Breast epithelium (tissue), 4 donors: Measurements from ENCODE around the gene RNF7. TPM values are rescaled to one million over a fixed set of nuclear protein-coding genes. Genes with fewer than 3 reads are reported as not detected.

Source experiments
- DNase-seq, 2 donors: peaks; one replicate each; pipeline ENCODE4 v3.0.0-alpha.2; 2019; ENCODE audit warnings: low spot score in 2 of 2
- H3K27ac ChIP-seq, 2 donors: fragments of 200-600 bp; sonication (generic) in 1 of 2; one replicate each; pipeline ENCODE4 v1.5.1; 2016 to 2019; ENCODE audit warnings: mild to moderate bottlenecking in 1 of 2
- H3K27me3 ChIP-seq, 2 donors: fragments of 200-600 bp; sonication (generic) in 1 of 2; one replicate each; pipeline versions ENCODE4 v1.5.1 to v1.6.0; 2017 to 2019; ENCODE audit warnings: control low read depth in 1 of 2, mild to moderate bottlenecking in 1 of 2
- H3K36me3 ChIP-seq: fragments of 200-600 bp; one replicate; pipeline ENCODE4 v1.5.1; 2019
- H3K4me1 ChIP-seq, 2 donors: fragments of 200-600 bp; sonication (generic); one replicate each; pipeline ENCODE4 v1.5.1; 2016 to 2019; ENCODE audit warnings: control low read depth in 1 of 2
- H3K4me3 ChIP-seq, 3 donors: fragments of 200-600 bp; sonication (generic); 1 replicate in 2 of 3; 2 replicates in 1 of 3; pipeline ENCODE4 v1.5.1; 2016 to 2019; ENCODE audit warnings: mild to moderate bottlenecking in 3 of 3, moderate library complexity in 2 of 3
- H3K9me3 ChIP-seq, 2 donors: fragments of 200-600 bp; sonication (generic) in 1 of 2; one replicate each; pipeline ENCODE4 v1.5.1; 2016 to 2019; ENCODE audit warnings: control low read depth in 1 of 2
- CTCF ChIP-seq, 3 donors: fragments of 450-650 bp; IDR thresholded peaks; one replicate each; pipeline ENCODE4 v1.5.1; 2016 to 2017; ENCODE audit warnings: antibody characterized with exemption in 3 of 3, mild to moderate bottlenecking in 3 of 3, moderate library complexity in 3 of 3
- POLR2A ChIP-seq: fragments of 450-650 bp; IDR thresholded peaks from one replicate; pipeline ENCODE4 v1.6.1; 2016; ENCODE audit warnings: antibody characterized with exemption, mild to moderate bottlenecking, moderate library complexity
- POLR2AphosphoS5 ChIP-seq, 3 donors: sonication (generic); formaldehyde crosslinking; IDR thresholded peaks; one replicate each; pipeline ENCODE4 v1.6.1; 2017; ENCODE audit warnings: antibody characterized with exemption in 3 of 3
- intact Hi-C: fragments of 100-400 bp; cut with DNase I; formaldehyde crosslinking; loops from one replicate; pipeline ENCODE4 v1.15.1; 2023; ENCODE audit warnings: low total_unique reads
- total RNA-seq, 3 donors: library from RNA; depleted of rRNA; stranded (reverse); fragments of >200 nt; gene quantifications; one replicate each; pipeline ENCODE4 v1.1.0, GENCODE V29; 2016

Gene RNF7
- total RNA-seq, 3 donors from 2014 or later, result 80.5 to 101 (median 86.8) TPM

- no peak overlapping the region for H3K27ac ChIP-seq
- H3K36me3 ChIP-seq, result no peaks in the 10 kb centered on the region
- no peak overlapping the region for H3K4me3 ChIP-seq
- H3K9me3 ChIP-seq, result no peaks in the 10 kb centered on the region
- H3K27me3 ChIP-seq, result no peaks in the 10 kb centered on the region
- intact Hi-C loops, result no loop called here
- DNase-seq, result no peak
- TF ChIP-seq CTCF (IDR thresholded peaks at IDR 0.05) (no peak), POLR2AphosphoS5 (IDR thresholded peaks at IDR 0.05) (no peak), POLR2A (no peak)
- no peaks in the 10 kb centered on the region for H3K4me1 ChIP-seq
Observed at GRCh38 chr3:141769221-141769894, 31.3 kb downstream of the RNF7 start.

GRCh38 chr3:141773676-141774075, 35.6 kb downstream of the RNF7 start:
- Histone ChIP-seq H3K9me3 (no peaks in the 10 kb centered on the region), H3K27ac (no peak overlapping the region), H3K27me3 (no peaks in the 10 kb centered on the region), H3K36me3 (no peaks in the 10 kb centered on the region), H3K4me3 (no peak overlapping the region), H3K4me1 (no peaks in the 10 kb centered on the region)
- TF ChIP-seq POLR2AphosphoS5 (IDR thresholded peaks at IDR 0.05) (no peak), POLR2A (no peak), CTCF (IDR thresholded peaks at IDR 0.05) (no peak)
- intact Hi-C loops, result no loop called here
- no peak for DNase-seq

GRCh38 chr3:141776376-141776775, 38.3 kb downstream of the RNF7 start:
- intact Hi-C loops, result no loop called here
- DNase-seq, result no peak
- H3K4me3 ChIP-seq, result no peak overlapping the region
- no peaks in the 10 kb centered on the region for H3K27me3 ChIP-seq
- H3K4me1 ChIP-seq, result no peaks in the 10 kb centered on the region
- TF ChIP-seq POLR2AphosphoS5 (IDR thresholded peaks at IDR 0.05) (no peak), CTCF (IDR thresholded peaks at IDR 0.05) (no peak), POLR2A (no peak)
- no peaks in the 10 kb centered on the region for H3K9me3 ChIP-seq
- no peak overlapping the region for H3K27ac ChIP-seq
- no peaks in the 10 kb centered on the region for H3K36me3 ChIP-seq

- Histone ChIP-seq H3K36me3 (no peaks in the 10 kb centered on the region), H3K4me1 (no peaks in the 10 kb centered on the region), H3K9me3 (no peaks in the 10 kb centered on the region), H3K27ac (no peak overlapping the region), H3K4me3 (no peak overlapping the region), H3K27me3 (no peaks in the 10 kb centered on the region)
- no peak for DNase-seq
- intact Hi-C loops, result no loop called here
- no peak for TF ChIP-seq CTCF (IDR thresholded peaks at IDR 0.05)
- no peak for TF ChIP-seq POLR2AphosphoS5 (IDR thresholded peaks at IDR 0.05)
- no peak for TF ChIP-seq POLR2A
Observed at GRCh38 chr3:141776885-141777284, 38.8 kb downstream of the RNF7 start.

GRCh38 chr3:141777957-141778813, 40.1 kb downstream of the RNF7 start:
- no peak overlapping the region for H3K27ac ChIP-seq
- H3K4me1 ChIP-seq, result no peaks in the 10 kb centered on the region
- H3K27me3 ChIP-seq, result no peaks in the 10 kb centered on the region
- TF ChIP-seq POLR2AphosphoS5 (IDR thresholded peaks at IDR 0.05) (no peak), CTCF (IDR thresholded peaks at IDR 0.05) (no peak), POLR2A (no peak)
- no peak overlapping the region for H3K4me3 ChIP-seq
- H3K36me3 ChIP-seq, result no peaks in the 10 kb centered on the region
- intact Hi-C loops, result no loop called here
- no peak for DNase-seq
- no peaks in the 10 kb centered on the region for H3K9me3 ChIP-seq
